GM19025 (cell line): ENCODE results near the gene IL1RL2.

ENCODE experiments used
- ATAC-seq: cut with Tn5 transposase; IDR thresholded peaks from one replicate; pipeline ENCODE4 v1.9.1; 2021; ENCODE audit warnings: mild to moderate bottlenecking, low read depth, moderate library complexity; ENCODE audit not compliant: unreplicated experiment

IL1RL2 gene

GRCh38 chr2:102186791-102187495 lies at the start of gene IL1RL2:
TSS of gene IL1RL2 (plus strand) at chr2:102187023. CDS start at chr2:102187868, 845 bp downstream.
- no peak for ATAC-seq

DNA sequence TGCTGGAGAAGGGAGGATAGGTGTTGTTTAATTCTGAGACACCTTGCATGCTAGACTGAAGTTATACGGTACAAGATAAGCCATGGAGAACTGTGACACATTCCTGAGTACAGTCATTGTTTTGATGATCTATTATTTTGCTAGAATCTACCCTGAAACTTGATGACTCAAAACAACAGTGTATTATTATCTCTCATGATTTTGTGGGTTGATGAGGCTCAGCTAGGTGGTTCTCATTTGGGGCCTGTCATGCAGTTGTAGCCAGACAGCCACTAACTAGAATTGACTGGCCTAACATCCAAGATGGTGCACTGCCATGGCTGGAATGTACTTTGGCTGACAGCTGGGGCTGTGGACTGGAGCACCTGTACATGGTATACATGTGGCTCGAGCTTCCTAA lies 49.7 kb upstream of the IL1RL2 start:
- ATAC-seq, result no peak

DNA sequence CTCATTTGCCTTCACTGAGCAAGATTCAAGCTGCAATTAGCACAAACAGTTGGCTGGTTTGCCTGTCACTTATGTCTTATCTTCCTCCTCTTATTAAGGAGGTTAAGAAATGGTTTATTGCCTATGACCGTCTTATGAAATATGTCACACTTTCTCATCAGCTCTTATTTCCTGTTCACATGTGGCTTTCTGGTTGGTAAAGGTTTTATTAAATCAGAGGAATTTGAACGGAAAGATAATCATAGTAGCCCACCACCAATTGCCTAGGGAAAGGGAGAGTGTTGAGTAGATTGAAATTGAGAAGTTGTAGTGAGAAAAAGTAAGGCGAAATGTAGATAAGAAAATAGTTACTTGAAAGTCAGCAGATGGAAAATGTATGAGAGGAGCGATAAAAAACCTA lies 48.5 kb upstream of the IL1RL2 start:
- ATAC-seq, result no peak

GRCh38 chr2:102139851-102140250 lies 47.0 kb upstream of the IL1RL2 start:
- ATAC-seq, result no peak

GRCh38 chr2:102140377-102140776 lies 46.4 kb upstream of the IL1RL2 start:
- ATAC-seq, result no peak

DNA sequence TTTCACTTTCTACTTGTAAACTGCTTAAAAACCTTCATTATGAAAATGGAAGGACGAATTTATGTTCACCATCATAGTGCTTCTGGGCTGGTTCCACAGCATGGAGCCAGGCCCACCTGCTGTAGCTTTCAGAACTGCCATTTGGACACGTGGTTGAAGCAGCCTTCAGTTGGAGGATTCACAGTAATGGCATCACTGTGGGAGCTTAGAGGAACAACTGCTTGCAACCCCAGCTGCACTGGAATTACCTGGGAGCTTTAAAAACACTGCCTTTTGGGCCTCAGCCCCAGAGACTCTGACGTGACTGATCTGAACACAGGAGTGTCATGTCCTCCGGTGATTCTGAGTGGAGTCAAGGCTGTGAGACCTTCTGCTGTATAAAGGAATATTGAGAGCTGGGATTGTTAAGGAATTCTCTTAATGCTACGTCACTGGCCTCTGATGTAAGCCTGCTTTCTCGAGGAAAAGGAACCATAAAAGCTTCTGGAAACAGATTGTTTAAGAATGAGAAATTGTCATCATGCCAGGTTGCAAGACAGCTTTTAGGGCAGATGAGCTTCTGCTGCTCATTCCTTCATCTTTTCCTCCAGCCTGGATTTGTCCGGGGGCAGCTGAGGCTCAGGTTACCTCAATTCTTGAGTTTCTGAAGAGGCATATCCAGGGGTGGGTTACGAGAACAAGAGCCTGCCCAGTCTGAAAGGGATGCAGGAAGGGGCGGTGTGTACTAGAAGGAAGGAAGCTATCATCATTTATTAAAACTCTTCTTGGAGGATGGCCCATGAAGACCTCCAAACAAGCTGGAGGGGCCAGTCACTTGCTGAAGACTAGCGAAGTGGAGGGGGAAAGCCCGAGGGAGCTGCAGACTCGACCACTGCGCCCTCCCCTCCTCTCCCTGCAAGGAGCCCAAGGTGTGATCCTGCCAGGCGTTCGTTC lies 45.5 kb upstream of the IL1RL2 start:
- no peak for ATAC-seq

DNA sequence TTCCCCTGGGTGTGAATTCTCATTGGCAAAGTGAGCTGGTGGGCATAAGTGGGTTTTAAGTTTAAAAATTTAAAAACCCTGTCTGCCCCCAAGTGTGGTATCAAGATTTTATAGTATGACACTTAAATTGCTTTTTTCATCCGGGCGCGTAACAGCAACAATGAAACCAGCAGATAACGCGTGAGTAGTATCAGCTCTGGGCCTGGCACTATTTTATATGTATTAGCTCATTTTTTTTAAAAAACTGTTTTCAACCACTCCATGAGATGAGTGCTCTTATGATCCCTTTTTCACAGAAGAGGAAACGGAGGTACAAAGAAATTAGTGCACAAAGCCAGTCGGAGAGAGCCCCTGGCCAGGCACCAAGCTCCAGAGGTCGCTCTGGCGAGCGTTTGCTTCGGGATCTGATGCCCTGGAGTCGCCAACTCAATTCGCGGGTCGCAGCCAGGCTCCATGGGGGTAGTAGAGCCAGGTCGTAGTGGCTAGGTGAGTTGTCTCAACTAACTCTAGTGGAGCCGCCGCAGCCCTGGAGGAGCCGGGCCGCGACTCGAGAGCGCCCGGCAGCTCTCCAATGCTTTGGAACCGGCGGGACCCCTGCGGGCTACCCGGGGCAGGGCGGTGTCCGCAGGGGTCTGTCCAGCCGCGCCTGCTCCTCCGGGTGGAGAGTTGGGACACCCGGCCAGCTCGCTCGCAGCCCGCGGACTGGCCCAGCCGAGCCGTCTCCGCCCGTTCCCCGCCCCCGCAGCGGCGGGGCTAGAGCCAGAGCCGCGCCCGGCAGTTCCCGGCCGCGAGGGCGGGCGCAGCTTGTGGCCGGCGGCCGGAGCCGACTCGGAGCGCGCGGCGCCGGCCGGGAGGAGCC lies 44.6 kb upstream of the IL1RL2 start, which contains the start of gene IL1R1:
Gene IL1R1, plus strand, starts transcription at position 777 of the 859 bp plus-strand sequence. CDS start 14,979 bp downstream, outside the sequence.
- ATAC-seq, result no peak

DNA sequence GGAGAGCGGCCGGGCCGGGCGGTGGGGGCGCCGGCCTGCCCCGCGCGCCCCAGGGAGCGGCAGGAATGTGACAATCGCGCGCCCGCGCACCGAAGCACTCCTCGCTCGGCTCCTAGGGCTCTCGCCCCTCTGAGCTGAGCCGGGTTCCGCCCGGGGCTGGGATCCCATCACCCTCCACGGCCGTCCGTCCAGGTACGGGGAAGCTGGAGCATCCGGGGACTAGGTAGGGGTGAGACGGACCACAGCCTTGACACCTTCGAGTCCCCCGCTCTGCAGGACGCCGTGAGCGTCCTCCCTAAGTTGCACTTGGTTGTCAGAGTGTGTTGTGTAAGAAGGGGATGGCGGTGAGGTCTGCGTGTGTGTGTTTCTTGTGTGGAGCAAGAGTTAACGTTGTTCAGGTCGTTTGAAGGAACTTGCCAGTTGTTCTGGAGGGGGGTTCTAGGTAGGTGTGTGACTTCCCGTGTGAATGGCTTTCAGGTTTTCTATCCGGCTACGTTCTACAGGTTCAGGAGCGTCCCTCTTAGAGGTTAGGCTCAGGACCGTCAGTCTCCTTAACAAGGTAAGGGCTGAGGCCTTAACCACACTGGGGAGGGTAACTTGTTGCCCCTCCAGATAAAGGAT lies 43.9 kb upstream of the IL1RL2 start:
- ATAC-seq, result no peak

- ATAC-seq, result no peak
Measured at GRCh38 chr2:102143450-102143985, 43.3 kb upstream of the IL1RL2 start.

DNA sequence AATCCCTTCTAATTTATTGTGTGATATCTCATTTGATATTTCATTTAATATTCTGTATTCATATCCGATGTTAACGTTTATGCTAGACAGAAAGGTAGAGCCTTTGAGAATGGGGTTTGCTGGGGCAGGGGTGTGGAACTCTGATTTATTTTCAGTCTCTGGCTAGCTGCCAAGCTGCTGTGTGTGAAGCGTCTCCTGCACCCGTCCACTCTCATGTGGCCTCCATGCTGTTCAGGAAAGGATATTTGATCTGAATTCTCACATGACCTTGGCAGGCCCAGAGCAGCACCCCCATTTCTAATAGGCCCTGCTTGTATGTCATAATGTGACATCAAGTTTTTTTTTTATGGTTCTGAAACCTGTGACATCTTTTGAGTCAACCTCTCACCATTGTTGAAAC lies 42.7 kb upstream of the IL1RL2 start:
- no peak for ATAC-seq

GRCh38 chr2:102145107-102145506 lies 41.7 kb upstream of the IL1RL2 start:
- no peak for ATAC-seq

DNA sequence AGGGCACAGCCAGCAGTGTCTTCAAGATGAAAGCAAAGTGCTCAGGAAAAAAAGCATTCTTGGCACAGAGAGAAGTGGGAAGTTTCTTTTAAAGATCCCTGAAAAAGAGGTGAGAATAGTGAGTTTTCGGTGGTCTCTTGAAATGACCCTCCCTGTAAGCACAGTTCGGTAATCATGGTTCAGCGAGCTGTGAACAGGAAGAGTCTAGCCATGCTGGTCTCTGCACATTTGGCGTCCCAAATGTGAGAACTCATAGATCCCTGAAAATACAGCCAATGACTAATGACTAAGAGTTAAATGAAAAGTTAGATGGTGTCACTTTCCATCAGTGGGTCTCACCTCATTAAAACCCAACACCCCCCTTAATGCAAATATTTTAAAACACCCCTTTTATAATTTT lies 40.9 kb upstream of the IL1RL2 start:
- no peak for ATAC-seq

GRCh38 chr2:102147935-102148334 lies 38.9 kb upstream of the IL1RL2 start:
- no peak for ATAC-seq

DNA sequence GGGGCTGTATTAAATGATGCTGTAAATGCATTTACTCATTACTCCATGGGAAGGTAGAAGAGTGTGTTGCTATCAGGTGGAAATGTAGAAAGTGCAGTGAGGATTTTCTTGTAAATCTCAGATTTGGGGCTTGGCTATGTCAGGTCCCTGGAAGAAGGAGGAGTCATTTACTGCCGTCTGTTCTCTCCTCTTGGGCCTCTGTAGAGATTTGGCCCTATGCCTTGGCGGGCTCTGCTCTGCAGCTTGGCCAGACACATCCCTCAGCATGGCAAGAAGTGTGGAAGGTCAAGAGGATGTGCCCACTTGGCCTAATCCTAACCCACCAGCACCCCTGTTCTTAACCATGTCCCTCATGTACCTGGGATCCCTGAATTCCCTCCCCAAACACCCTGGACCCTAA lies 37.6 kb upstream of the IL1RL2 start:
- ATAC-seq, result no peak

DNA sequence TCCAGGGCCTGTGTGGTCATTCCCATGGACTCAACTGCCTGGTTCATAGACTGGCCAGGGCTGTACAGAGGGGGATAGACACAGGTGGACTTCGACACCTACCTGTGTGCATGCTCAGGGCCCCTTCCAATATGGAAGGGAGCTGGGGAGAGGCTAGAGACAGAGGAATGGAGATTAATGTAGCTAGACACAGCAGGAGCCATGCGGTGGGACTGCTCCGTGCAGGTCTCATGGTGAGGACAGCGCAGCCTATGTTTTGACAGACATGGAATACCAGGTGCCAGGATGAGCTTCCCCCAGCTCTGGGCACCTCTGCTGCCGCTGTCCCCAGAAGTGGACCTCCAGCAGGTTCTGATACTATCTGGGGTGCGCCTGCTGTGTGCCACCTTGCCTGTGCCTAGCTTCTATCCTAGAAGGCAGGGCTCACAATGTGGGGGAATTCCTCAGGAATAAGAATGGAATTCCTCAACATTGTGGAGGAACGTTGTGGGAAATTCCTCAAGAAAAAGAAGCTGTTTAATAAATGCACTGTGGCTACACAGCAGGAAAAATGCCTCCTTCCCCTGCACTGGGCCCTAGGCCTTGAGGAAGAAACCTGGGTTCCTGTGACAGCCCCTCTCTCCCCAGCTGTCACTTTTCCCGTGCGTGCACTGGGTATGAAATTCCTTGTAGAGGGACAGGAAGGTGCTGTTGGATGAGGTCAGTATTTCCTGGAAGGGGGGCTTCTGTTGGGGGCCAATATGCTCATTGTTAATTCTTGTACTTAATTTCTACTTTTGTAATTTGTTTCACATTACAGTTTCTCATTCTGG lies 37.0 kb upstream of the IL1RL2 start:
- ATAC-seq, result no peak

DNA sequence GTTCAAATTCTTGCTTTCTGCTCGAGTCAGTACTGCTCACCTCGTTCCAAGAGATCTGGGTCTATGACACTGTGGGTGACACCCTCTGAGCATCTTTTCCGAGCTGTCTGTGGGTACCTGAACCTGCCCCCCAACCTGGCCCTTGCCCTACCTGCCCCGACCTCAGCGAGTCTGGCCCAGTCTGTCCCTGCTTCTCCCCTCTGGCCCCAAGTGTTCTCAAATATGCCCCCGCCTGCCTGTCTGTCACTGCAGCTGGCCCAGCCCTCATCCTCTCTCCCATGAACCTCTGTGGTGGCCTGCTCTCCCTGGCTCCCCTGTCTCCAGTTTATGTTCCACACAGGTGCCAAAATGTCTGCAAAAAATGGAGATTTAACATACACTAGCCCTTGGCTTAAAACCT lies 32.5 kb upstream of the IL1RL2 start:
- no peak for ATAC-seq

DNA sequence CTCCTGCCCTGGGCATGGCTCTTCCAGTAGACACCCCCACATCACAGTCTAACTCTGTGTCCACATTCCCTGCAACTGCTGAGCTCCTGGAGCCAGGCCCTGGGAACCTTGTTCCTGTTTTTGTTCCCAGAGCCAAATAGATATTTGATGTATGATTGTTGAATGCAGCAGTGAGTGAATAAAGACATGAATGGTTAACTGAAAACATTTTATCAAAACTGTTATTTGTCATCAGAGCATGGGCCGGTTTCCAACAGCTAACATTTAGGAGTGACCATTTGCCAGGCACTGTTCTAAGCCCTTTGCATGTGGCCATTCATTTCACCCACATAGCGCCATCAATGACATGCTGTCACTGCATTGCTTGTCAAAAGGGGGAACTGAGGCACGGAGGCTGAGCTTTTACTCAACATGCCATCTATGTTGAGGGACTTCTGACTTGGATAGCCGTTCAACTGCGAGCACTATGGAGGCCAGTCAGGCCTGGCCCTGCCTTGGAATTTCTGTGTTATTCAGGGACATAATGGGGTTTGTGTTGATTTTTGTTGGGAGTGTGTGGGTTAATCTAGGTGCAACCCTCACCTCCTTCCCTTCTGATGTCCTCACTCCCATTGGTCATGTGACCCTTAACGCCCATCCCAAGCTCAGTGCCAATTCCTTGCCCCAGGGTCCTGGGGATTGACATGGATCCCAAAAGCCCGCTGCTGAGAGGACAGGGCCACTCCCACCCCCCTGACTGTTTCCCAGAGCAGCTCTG lies 31.7 kb upstream of the IL1RL2 start:
- ATAC-seq, result no peak

GRCh38 chr2:102155703-102156515 lies 30.9 kb upstream of the IL1RL2 start:
- ATAC-seq, result no peak
